Stimulated activated CD8-positive, alpha-beta memory T cell treated with anti-CD3 and anti-CD28 coated beads, Interleukin-15, amount 100 ng/mL, for 24 hours (primary cell): ENCODE results near the gene HRH3.

ENCODE experiments used
- DNase-seq: peaks from one replicate; pipeline ENCODE4 v3.0.0-alpha.2; 2020; ENCODE audit warnings: low read depth

The HRH3 gene

DNA sequence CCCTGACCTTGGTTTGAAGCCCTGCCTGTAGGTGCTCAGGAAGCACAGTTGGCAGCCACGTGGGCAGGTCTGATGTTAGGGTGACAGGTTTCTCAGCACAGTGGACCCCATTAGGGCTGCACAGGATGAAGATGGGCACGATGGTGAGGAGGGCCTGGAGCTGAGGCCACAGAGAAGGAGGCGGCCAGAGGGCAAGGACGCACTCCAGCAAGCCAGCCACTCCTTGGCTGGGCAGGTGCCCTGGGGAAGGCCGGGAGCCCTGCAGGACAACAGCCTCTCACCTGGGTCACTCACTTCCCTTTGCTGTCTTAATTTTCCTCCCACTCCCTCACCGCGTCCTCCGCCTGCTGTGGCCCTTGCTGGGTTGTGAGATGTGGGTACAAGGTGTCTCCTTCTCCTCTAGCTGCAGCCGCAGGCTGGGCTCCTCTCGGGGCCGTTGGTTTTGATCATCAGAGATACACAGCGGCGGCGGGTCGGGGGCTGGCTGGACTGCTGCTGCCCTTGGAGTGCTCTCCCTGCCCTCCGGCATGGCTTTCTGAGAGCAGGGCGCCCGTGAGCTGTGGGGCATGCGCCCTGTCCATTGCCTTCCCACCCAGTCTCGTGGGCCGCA, 23.9 kb upstream of the HRH3 start:
- DNase-seq, result no peak

DNA sequence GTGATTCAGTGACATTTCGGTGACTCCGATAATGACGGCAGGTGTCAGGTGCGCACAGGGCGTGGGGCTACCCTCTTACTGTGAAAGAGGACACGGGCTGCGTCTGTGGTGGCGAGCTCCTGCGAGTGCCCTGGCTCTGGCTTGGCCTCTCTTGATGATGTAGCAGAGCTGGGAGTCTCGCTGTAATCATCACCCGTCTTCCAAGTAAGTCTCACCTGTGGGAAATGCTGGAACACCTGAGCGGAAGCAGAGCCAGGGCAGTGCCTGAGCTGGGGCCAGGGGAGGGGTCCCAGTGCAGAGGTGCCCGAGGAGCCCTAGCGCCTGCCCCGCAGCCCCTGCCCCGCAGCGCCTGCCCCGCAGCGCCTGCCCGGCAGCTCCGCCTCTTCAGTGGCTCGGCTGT, 23.0 kb upstream of the HRH3 start:
- no peak for DNase-seq

DNA sequence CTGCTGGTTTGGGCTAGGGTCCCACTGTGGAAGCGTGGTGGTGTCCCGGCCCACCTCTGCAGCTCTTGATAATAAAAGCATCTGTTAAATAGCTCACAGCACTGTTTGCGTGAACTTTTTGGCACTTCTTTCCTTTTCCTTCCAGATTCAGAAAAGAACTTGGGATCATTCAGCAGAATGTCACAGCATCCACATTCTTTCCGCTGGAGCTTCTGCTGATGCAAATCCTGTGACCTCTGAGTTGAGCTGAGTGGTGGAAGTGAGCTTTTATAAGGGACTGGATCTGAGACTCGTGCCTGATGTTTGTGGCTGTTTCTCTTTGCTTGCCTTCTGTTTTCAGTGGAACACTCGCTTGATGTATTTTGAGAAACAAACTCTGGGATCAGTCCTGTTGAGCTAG, 22.1 kb upstream of the HRH3 start:
- no peak for DNase-seq

DNA sequence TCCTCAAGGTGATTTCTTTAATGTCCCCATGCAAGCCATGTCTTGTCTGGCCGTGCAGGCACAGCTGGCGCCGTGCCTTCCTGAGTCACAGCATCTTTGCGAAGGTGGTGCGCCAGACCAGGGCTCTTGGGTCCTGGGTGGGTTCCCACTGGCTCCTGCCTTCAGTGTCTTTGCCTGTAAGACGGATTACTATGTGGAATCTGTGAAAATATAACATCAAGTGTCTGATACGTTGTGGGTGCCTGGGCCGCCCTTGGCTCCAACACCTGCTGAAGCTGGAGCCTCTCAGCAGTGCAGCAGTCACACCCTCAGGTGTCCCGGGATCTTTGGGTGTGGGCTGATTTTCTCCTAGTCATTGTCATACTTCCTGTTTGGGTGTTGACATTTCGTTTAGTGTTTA, 21.4 kb upstream of the HRH3 start:
- no peak for DNase-seq

DNA sequence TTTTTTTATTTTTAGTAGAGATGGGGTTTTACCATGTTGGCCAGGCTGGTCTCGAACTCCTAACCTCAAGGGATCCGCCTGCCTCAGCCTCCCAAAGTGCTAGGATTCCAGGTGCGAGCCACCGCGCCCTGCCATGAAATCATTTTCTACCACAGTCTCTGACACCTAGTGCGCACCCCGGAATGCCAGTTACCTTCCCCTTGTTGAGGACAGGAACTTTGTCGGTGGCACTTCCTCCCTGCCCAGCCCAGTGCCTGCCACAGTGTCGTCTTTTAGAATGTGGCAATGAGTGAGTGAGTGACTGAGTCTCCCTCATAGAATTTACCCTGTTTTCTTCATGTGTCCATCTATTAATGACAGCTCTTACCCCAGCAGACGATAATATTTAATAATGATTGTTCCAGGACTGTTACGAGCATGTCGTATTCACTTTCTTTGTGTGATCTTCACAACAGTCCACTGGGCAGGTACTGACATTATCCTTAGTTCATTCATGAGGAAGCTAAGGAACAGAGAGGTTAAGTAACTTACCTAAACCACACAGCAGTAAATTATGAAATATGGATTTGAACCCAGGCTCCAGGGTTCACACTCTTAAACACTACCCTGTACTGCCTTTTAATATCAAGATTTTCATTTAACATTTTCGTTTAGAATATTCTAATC, 20.1 kb upstream of the HRH3 start:
- DNase-seq, result no peak

DNA sequence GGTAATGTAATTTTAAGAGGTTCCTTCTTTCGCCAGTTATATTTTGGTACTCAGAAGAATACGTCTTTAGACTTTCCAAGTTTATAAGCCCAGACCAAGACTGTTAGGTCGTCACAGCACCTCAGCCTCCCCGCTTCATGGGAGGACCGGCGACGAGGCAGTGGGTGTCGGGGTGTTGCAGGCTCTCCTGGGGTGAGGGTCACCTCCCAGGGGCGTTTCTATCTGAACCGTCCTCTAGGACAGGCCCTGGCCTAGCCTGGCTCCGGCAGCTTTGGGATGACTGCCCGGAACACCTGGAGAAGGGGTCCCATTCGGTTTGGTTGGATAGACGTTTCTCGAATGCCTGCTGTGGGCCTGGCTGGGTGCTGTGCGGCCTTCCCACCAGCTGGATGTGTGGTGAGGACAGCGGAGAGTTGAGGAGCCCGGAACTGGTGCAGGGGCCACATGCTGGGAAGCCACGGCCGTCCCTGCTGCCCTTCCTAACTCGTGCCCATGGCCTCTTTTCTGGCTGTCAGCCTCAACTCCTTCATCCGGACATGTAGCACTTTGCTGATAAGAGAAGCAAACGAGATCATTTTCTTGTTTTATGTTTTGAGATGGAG, 19.3 kb upstream of the HRH3 start:
- DNase-seq, result no peak

DNA sequence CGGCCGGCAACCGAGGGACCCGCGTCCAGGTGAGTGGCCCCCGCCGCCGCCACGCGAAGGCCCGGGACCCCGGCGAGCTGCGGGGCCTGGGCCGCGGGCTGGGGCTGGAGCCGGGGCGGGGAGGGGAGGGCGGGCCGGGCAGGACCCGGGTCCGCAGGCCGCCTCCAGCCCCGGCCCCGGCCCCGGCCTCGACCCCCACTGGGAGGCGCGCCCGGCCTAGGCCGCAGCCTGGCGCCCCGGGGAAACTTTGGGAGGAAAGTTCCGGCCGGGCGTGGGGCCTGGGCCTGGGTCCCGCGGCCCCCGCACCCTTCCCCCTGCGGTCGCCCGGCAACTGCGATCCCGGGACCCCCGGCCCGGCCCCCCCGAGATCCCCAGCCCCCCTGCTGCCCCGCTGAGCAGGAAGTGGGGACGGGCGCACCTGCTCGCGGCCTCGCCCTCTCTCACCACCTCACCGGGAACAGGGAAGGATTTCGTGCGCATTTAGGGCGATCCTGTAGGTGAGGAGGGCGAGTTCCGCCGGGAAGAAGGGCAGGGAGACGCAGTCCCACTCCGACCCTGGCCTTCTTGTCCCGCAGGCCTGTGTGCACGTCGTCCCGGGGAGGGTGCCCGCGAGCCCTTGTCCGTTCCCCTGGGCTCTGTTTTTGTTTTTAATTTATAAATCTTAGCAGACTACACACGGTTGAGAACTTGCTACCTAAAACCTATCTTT, 18.6 kb upstream of the HRH3 start:
- no peak for DNase-seq

DNA sequence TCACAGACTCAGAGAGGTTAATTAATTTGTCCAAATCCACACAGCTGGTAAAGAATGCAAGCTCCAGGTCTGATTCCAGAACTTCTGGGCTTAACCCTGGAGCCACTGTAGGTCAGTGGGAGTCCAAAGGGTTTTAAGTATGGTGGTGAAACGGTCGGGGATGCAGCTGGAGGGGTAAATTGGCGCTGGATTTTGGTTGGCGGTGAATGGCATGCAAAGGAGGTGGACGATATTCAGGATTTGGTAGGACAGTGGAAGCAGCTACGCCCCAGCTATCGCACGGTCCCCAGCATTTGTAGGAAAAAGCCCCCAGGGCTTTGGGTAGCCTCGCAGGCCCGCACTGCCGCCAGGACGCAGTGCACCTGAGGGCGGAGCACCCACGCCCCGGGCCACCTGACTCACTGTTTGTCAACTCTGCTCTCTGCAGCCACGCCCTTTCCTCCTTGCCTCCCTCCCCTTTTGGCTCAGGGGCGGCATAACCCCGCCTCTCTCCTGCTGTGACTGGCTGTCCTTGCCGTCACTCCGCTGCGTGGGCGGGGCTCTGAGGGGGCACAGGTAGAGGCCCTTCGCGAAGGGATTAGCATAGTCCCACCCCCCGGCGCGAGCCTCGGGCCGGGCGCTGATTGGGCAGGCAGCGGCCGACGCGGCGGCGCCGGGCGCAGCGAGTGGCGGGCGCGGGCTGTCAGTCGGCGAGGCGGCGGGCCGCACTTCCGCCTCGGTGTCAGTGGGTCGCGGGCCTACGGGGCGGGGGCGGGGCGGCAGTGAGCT, 17.9 kb upstream of the HRH3 start, which contains the start of gene OSBPL2:
Gene OSBPL2 (plus strand): TSS at position 721 of the 768 bp plus-strand sequence. CDS start 17,664 bp downstream, outside the sequence.
- peak; percentile 100 for DNase-seq

DNA sequence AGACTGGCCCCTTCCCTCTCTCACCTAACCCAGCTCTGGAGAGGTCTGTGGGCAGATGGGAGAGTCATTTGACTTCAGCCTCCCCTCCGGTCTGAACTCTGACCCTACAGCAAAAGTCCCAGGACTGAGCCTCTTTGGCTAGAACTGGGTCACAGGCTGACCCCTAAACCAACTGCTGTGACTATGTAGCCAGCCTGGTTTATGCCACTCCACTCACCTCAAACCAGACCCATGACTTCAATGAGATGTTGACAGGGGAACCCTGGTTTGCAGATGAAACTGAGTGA, 17.4 kb upstream of the HRH3 start:
- DNase-seq, result no peak

DNA sequence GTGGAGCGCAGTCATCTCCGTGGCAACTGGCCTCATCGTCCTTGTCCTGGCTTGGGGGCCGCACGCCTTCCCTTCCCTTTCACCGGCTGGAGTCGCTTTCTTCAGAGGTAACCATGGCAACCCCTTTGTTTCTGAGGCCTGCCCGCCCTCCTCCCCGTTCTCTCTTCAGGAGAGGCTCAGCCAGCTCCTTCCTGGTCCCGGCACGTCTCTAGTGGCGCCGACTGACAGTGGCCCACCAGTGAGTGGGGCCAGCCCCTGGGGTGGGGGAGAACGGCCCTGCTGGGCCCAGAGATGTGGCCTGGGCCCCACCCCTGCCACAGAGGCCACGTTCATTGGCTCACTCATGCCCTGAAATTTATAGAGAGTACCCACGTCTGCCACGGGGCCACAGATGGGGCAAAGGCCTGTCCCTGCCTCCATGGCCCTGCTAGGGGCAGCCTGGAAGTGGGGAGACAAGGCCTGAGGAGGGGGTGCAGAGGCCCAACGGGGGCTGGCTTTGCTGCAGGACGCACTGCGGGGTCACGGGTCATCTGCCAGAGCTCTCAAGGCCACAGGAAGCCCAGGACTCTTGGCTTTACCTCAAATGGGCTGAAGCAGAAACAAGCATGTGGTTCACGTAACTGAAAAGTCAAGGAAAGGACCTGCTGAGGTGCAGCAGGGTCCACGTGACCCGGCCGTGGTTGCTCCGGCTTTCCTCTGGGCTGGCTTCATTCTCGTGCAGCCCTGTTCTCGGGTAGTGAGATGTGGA, 16.9 kb upstream of the HRH3 start:
- no peak for DNase-seq

DNA sequence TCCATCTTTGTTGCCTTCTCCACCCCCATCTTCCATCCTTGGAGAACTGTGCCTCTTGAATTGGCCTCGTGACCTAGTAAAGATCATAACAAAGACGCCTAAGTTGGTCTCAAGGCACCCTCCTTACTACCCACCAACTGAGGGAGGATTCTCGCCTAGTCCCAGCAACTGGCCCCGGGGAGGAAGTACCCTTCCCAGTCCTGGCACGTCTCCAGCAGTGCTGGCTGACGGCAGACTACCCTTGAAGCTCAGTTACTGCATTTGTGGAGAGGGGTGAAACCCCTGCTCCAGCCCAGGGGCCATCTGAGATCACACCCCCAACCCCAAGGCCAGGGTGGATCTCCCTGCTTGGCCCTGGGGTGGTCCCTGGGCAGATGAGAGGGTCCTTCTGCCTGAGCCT, 16.1 kb upstream of the HRH3 start:
- DNase-seq, result no peak

DNA sequence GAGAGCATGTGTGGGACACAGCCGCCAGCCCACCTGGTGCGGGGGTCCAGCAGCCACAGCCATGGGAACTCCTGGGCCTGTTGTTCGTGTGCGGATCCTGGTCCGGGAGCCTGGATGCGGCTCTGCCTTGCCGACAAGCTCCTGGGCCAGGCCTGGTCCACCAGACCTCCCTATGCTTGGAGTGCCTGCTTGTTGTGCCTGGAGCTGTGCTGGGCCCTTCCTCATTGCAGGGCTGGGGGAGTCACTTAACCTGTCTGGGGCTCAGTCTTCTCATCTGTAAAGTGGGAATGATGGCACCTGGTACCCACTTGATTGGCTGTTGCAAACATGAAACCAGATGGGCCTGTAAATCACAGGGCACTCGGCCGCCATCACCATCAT, 15.7 kb upstream of the HRH3 start:
- DNase-seq, result no peak

DNA sequence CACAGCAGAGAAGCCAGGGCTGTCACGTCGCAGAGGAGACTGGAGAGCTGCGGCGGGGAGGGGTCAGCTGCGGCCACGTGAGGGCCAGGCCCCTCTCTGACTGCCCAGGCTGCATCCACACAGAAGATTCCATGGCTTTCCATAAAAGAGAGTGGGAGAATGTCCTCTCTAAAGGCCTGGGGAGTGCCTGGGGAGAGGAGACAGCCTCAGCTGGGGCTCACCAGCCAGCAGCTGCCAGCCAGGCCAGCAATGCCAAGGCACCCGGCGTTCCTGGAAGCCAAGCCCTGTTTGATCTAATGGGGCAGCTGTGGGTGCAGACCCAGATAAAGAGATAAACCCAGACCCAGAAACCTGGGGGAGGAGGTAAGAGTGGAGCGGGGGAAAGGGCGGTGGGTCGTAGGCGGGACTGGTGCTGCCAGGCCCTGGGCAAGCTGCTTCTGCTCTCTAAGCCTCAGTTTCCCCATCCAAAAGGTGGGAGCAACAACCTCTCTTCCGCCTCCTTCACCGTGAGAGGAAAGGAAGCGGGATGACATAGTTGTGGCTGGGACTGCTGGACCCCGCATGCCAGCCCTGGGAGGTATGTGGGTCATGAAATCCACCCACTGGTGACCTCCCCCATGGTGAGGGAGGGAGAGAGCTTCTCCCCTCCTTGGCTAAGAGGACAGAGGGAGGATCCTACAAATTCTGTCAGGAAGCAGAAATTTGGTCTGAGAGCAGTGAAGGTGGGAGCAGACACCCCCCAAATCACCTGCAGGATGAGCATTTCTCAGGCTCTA, 15.1 kb upstream of the HRH3 start:
- DNase-seq, result no peak

DNA sequence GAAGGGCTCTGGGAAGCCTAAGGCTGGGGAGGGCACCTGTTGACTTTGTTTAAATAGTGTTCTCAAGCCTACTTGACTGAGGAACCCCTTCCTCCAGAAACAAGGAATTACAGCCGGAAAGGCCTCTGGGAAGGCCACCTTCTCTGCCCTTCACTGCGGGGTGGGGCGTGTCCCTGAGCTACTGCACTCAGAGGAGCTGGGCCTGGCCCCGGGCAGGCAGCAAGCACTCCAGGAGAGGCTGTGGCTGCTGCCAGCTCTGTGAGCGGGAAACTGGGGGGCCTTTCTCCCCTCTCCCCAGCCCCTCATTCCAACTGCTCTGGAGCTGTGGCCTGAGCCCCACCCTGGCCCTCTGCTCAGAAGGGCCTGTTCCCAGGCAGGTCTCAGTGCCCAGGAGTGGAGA, 14.3 kb upstream of the HRH3 start:
- no peak for DNase-seq

DNA sequence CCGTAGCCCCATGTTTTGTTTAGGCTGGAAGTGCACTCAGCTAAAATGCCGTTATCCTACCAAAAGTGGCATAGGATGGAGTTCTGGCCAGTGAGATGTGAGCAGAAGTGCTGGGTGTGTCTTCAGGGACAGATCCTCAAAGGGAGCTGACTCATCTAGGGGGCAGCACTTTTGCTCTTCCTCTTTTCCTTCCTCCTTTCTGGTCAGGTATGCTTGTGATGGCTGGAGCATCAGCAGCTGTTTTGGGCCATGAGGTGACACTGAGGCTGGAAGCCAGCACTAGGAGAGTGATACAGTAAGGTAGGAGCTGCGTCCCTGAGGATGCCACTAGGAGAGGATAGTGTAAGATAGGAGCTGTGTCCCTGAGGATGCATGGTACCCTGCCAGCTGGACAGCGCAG, 13.6 kb upstream of the HRH3 start:
- DNase-seq, result no peak

DNA sequence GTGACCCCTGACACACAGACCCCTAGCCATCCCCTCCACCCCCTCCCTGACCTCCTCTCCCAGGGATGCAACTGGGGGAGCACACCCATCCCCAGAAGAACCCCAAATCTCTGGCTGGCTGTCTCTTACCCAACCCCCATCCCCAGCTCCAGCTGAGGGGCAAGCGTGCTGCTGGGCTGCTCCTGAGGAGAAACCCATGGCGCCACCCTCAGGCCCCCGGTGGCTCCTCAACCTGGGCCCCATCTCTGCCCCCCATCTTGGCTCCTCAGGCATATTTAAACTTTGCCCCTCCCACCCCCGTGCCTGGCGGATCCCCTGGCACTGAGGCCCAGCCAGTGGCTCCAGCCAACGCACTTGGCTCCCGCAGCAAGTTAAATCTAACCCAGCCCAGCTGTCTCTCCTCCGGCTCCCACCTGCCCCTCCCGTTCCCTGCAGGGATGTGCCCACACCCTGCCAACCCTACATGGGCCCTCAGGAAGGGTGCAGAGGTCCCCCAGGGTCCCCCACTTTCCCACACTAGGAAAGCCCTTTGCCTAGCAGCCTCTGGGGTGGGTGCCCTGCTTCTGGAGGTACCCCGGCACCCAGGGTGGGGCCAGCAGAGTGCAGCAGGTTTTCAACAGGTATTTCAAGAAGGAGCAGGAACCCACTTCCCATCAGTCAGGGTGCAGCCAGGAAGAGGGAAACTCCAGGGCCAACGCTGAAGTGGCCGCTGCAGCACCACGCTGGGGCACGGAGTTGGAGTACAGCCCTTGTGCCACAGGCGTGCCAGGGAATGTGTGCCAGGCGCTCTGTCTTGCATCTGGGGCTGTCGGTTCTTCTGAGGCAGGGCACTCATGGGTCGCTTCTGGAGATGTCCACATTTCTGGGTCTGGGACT, 12.9 kb upstream of the HRH3 start:
- DNase-seq, result no peak

DNA sequence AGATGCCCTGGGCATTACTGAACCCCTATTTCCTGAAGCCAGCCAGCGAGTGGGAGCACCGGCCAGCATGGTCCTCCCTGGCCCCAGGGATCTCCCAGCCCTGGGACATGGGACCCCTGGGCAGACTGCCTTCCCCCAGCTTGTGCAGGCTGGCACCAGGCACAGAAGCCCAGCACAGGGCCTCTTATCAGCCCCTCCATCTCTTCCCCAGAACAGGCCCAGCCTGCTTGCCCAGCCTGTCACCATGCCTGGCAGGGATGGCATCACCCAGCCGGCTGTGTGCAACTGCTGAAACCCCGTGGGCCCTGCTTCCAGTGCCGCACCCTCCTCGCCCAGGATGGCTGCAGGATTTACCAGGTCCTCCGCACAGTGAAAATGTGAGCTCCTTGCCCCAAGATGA, 12.1 kb upstream of the HRH3 start:
- no peak for DNase-seq

DNA sequence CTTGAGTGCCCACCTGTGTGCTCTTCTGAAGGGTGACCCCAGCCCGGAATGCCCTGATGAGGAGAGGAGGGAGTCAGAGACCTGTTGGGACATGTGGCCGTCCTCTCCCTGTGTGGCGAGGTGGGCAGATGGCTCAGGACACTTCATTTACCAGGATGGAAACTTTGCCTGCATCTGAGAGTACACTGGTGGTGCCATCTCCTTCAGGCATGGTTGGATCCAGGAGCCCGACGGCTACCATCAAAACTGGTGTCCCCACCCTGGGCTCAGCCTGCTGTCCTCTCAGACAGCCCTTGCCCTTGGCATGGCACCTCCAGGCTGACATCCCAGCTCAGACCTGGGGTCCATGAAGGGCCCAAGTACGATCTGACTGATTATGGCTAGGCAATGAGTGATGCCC, 11.2 kb upstream of the HRH3 start:
- no peak for DNase-seq

DNA sequence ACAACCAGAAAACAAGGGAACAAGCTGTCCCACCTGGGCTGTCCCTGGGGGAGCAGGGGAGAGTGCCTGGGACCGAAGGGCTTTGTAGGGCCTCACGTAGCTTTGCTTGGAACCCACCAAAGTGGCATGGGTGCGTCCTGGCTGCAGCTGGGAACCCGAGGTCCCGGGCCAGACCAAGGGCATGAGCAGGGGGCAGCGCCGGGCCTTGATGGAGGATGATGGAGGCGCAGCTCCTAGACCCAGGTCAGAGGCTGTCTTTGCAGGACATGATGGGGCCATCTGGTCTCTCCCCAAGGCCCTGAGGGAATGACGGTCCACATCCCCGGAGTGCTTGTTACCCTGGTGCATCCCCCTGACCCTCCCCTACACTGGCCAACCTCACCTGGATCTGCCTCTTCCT, 10.6 kb upstream of the HRH3 start:
- no peak for DNase-seq

DNA sequence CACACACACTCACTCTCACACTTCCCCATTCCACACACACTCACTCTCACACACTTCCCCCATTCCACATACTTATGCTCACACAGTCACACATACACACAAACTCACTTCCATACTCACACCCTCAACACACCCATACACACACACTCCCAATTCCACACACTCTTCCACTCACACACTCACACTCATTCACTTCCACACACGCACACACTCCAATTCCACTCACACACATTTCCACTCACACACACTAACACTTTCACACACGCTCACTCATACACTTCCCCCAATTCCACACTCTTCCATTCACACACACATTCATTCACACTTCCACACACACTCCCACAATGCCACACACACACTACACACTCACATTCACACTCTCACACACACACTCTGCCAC, 10.2 kb upstream of the HRH3 start:
- DNase-seq, result no peak
